Measurements from ENCODE around the gene DNAJC5G.

DNAJC5G gene

DNA sequence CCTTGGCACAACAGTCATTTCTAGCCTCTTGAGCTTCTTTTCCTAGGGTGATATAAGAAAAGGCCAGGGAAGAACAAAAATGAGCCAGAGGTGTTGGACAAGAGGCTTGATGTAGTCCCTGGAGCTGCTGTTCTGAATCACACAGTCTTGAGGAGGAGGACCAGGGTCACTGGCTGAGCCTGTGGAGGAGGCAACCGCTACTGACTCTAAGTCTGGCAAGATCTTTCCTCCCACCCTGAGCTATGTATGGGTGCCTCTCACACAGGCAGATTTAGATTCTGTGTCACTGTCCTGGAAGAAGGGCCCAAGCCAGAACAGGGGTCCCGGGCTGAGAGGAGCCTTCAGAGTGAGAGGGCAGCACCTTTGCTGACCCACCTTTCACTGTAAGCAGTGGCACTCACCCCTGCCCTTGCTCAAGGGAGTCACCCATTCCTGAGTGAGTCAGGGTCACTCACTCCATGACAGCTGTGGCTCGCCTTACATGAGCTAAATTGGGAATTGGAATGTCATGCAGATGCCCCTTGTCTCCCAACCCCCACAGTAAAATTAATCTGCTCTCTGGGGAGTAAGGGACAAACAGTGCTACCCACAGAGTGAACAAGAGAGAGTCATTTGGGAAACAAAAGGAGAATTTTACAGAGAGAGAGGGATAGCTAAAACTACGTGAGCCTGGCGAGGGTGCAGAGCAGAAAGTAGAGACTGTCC is 6.8 kb downstream of the DNAJC5G start, which contains the start of gene TRIM54:
TRIM54 (plus strand) TSS at position 575 of the 705 bp plus-strand sequence. CDS start 303 bp downstream, outside the sequence.
- H3K36me3 ChIP-seq: no peaks in the 10 kb centered on the region
- peak within 1 kb of the TSS in 7 of 11 experiments; percentile 18 to 60 (median 47); a peak in 11 of 22 replicates for H3K4me2 ChIP-seq
- H4K20me1 ChIP-seq: no peaks in the 10 kb centered on the region
- H3K9me3 ChIP-seq (replicated peaks in 1 of 11): no peaks in the 10 kb centered on the region
- no peak within 1 kb of the TSS for H3K4me3 ChIP-seq
- H3K27me3 ChIP-seq: no peaks in the 10 kb centered on the region
- TF ChIP-seq Cebpa-rat (IDR thresholded peaks at IDR 0.05): no peak
- H3K9ac ChIP-seq: peak within 1 kb of the TSS in 7 of 11 experiments; percentile 4 to 47 (median 31); a peak in 7 of 22 replicates
- H3K4me1 ChIP-seq: peaks cover 0 to 17% (median 9%) of the 10 kb centered on the region in 10 experiments; a peak in 12 of 20 replicates
- no peak within 1 kb of the TSS for H3K27ac ChIP-seq

DNA sequence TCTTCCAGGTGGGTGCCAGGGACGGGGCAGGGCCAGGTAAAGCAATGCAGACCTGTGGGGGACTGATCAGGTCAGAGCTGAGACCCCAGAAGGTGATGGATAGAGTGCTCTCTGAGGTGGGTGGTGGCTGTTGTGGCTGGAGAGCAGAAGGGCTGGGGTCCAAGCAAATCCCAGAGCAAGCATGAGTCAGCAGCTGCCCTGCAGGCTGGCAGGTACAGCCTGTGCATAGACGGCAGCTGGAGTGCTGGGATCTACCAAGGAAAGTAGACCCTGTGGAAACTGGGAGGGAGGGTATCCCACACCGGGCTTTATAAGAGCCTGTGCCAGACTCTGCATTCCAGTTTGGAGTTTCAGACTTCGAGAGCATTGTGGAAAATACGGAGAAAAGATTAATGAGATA is 7.7 kb downstream of the DNAJC5G start:
- Histone ChIP-seq H3K4me2 (peak overlapping the region in 3 of 11 experiments; percentile 47 to 60 (median 52); a peak in 5 of 22 replicates), H3K27me3 (no peaks in the 10 kb centered on the region), H3K9ac (no peak overlapping the region), H3K4me3 (no peak overlapping the region), H3K4me1 (peaks cover 0 to 17% (median 9%) of the 10 kb centered on the region in 10 experiments; a peak in 12 of 20 replicates), H3K9me3 (replicated peaks in 1 of 11) (no peaks in the 10 kb centered on the region), H3K27ac (no peak overlapping the region), H3K36me3 (no peaks in the 10 kb centered on the region), H4K20me1 (no peaks in the 10 kb centered on the region)
- no peak for TF ChIP-seq Cebpa-rat (IDR thresholded peaks at IDR 0.05)

DNA sequence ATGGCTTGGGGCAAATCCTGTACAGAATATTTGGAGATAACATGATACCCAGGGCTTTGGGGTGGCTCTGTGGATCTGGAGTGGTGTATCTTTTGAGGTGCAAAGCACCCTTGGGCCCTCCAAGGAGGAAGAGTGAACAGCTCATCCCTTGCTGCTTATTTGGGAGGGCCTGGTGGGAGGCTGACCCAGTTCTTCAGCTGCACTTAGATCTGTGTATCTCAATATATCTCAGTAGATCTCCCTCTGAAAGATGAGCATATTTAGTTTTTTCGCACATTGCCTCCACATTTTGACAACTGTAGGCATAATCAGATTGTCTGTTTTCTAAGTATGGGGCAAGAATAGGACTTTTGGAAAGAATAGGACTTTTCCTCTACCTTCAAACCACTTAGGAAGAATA is 9.8 kb downstream of the DNAJC5G start:
- Histone ChIP-seq H3K4me2 (no peak overlapping the region), H3K9ac (no peak overlapping the region), H4K20me1 (no peaks in the 10 kb centered on the region), H3K9me3 (replicated peaks in 1 of 11) (no peaks in the 10 kb centered on the region), H3K36me3 (no peaks in the 10 kb centered on the region), H3K27ac (no peak overlapping the region), H3K4me3 (no peak overlapping the region), H3K27me3 (no peaks in the 10 kb centered on the region), H3K4me1 (peaks cover under 1 to 29% (median 20%) of the 10 kb centered on the region in 10 experiments; a peak in 19 of 20 replicates)
- TF ChIP-seq Cebpa-rat (IDR thresholded peaks at IDR 0.05): no peak

DNA sequence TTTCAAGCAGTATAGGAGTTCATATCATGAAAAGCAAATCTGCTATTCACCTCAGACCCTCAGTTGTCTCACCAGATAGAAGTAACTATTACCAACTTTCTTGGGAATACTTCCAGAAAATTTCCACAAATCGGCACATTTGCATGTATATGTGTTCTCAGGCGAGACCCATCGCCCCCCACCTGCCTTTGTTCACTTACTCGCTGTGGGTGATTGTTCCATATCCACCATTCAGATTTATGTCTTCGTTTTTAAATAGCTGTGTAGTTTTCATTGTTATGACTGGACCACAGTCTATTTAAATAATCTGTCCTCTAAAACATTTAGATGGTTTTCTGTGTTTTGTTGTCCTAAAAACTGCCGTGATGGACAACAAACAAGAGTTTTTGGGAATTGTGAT is 10.2 kb downstream of the DNAJC5G start:
- Histone ChIP-seq H3K4me3 (no peak overlapping the region), H3K27me3 (no peaks in the 10 kb centered on the region), H4K20me1 (no peaks in the 10 kb centered on the region), H3K9ac (no peak overlapping the region), H3K36me3 (no peaks in the 10 kb centered on the region), H3K9me3 (replicated peaks in 1 of 11) (no peaks in the 10 kb centered on the region), H3K4me1 (peaks cover 5 to 34% (median 25%) of the 10 kb centered on the region in 10 experiments), H3K27ac (no peak overlapping the region), H3K4me2 (no peak overlapping the region)
- no peak for TF ChIP-seq Cebpa-rat (IDR thresholded peaks at IDR 0.05)

DNA sequence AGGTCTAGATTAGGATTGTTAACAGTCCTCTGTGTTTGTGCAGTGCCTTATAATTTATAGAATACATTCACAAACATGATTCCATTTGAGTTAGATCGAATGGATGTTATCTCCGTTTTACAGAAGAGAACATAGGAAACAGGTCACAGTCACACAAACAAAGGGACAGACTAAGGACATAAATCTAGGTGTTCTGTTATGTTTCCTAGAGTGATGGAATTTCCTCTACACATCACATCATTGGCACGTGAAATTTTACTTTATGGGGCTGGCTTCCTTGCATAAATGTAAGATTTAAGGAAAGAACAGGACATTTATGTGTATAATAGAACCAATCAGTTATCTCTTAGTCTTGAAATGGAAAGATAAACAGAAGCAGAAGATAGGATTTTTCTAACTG is 13.4 kb downstream of the DNAJC5G start:
- Histone ChIP-seq H3K9ac (no peak overlapping the region), H3K4me2 (peak overlapping the region in 3 of 11 experiments; percentile 71 to 75 (median 72); a peak in 3 of 22 replicates), H3K27me3 (no peaks in the 10 kb centered on the region), H3K27ac (no peak overlapping the region), H3K9me3 (replicated peaks in 1 of 11) (no peaks in the 10 kb centered on the region), H3K4me3 (no peak overlapping the region), H3K4me1 (peaks cover 12 to 50% (median 44%) of the 10 kb centered on the region in 10 experiments), H3K36me3 (no peaks in the 10 kb centered on the region), H4K20me1 (no peaks in the 10 kb centered on the region)
- TF ChIP-seq Cebpa-rat (IDR thresholded peaks at IDR 0.05): no peak

DNA sequence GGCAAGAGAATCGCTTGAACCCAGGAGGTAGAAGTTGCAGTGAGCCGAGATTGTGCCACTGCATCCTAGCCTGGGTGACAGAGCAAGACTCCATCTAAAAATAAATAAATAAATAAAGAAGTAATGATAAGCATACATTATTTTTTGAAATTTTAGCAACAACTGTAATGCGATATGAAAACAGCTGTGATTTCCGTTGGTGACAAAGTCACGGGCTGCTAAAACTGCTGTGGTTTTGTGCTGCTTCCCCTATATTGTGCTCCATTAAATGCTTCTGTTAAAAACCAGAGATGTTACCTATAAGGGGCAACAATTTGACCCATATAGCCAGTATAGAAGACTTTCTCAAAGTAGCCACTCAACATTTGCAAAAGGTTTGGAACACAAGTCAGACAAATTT is 15.3 kb downstream of the DNAJC5G start:
- no peak for TF ChIP-seq Cebpa-rat (IDR thresholded peaks at IDR 0.05)
- H3K4me2 ChIP-seq: peak overlapping the region; percentile 60 to 83 (median 75)
- no peak overlapping the region; a peak in 3 of 20 replicates for H3K4me3 ChIP-seq
- no peaks in the 10 kb centered on the region for H3K36me3 ChIP-seq
- H3K9ac ChIP-seq: peak overlapping the region in 9 of 11 experiments; percentile 17 to 70 (median 54); a peak in 15 of 22 replicates
- no peaks in the 10 kb centered on the region for H4K20me1 ChIP-seq
- no peaks in the 10 kb centered on the region for H3K9me3 ChIP-seq (replicated peaks in 1 of 11)
- H3K4me1 ChIP-seq: peaks cover 12 to 54% (median 47%) of the 10 kb centered on the region in 10 experiments
- no peaks in the 10 kb centered on the region for H3K27me3 ChIP-seq
- H3K27ac ChIP-seq: peak overlapping the region in 8 of 11 experiments; percentile 54 to 75 (median 68); a peak in 16 of 22 replicates

DNA sequence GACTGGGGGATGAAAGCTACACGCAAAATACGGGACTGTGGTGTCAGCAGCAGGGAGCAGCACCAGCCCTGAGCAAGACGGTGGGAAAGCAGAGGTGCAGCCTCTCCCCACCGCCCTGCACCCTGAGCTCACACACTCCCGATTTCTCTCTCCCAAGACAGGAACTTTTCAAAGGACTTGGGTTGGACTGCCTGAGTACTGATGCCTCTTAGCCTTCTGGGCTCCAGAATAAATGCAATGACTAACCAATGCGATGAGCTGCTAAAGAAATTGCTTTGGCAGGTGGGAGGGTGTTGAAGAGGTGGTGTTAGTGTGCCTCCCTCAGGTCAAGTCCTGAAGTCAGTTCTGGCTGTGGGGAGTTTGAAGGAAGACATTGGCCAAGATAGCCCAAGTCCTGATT is 16.6 kb downstream of the DNAJC5G start:
- no peak overlapping the region for H3K4me3 ChIP-seq
- no peaks in the 10 kb centered on the region for H3K9me3 ChIP-seq (replicated peaks in 1 of 11)
- peak overlapping the region in 3 of 11 experiments; percentile 33 to 73 (median 57); a peak in 5 of 22 replicates for H3K27ac ChIP-seq
- H4K20me1 ChIP-seq: no peaks in the 10 kb centered on the region
- no peak for TF ChIP-seq Cebpa-rat (IDR thresholded peaks at IDR 0.05)
- H3K36me3 ChIP-seq: no peaks in the 10 kb centered on the region
- H3K4me1 ChIP-seq: peaks cover 12 to 54% (median 47%) of the 10 kb centered on the region in 10 experiments
- peak overlapping the region in 8 of 11 experiments; percentile 71 to 83 (median 76); a peak in 16 of 22 replicates for H3K4me2 ChIP-seq
- no peaks in the 10 kb centered on the region for H3K27me3 ChIP-seq
- H3K9ac ChIP-seq: no peak overlapping the region

DNA sequence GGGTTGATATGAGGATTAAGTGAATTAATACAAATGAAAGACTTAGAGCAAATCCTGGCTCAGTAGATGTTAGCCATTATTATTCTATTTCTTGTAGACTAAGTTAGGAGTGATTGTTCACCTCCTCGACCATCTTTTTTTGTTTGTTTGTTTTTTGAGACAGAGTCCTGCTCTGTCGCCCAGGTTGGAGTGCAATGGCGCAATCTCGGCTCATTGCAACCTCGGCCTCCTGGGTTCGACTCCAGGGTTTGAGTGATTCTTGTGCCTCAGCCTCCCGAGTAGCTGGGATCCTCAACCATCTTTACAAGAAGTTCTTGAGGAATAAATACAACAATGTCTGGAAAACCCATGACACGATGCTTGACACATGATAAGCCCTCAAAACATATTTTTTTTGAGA is 19.7 kb downstream of the DNAJC5G start:
- Histone ChIP-seq H3K4me2 (no peak overlapping the region), H3K4me1 (peaks cover 12 to 40% (median 35%) of the 10 kb centered on the region in 10 experiments), H3K9ac (no peak overlapping the region), H3K36me3 (no peaks in the 10 kb centered on the region), H3K27me3 (no peaks in the 10 kb centered on the region), H3K4me3 (no peak overlapping the region), H3K9me3 (replicated peaks in 1 of 11) (no peaks in the 10 kb centered on the region), H3K27ac (no peak overlapping the region), H4K20me1 (no peaks in the 10 kb centered on the region)
- no peak for TF ChIP-seq Cebpa-rat (IDR thresholded peaks at IDR 0.05)

DNA sequence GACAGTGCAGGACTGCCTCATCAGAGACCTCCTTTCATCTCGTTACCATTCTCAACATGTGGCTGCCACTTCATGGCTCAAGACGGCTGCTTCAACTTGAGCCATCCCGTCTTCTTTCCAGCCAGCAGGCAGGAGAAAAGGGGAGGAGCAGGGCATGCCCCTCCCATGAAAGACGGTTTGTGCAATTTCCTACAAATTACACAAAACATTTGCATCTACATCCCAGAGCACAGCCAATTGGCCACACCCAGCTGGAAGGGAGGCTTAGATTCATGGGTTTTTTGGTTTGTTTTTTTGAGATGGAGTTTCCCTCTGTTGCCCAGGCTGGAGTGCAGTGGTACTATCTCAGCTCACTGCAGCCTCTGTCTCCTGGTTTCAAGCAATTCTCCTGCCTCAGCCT is 21.2 kb downstream of the DNAJC5G start:
- Histone ChIP-seq H3K9me3 (replicated peaks in 1 of 11) (no peaks in the 10 kb centered on the region), H4K20me1 (no peaks in the 10 kb centered on the region), H3K27me3 (no peaks in the 10 kb centered on the region), H3K4me1 (peaks cover 0 to 25% (median 20%) of the 10 kb centered on the region in 10 experiments; a peak in 15 of 20 replicates), H3K4me2 (no peak overlapping the region), H3K4me3 (no peak overlapping the region), H3K36me3 (no peaks in the 10 kb centered on the region), H3K27ac (no peak overlapping the region), H3K9ac (no peak overlapping the region)
- TF ChIP-seq Cebpa-rat (IDR thresholded peaks at IDR 0.05): no peak

Data from BLaER1 treated with 17β-estradiol and CSF1 and Interleukin-3, amounts not matched to agents 10 nM and 100 nM (cell line).